A549 (cell line): ENCODE data around the gene EVI5L. TPM values are rescaled to one million over a fixed set of nuclear protein-coding genes. Genes with fewer than 3 reads are reported as not detected.

Experiments used
- ATAC-seq, 2 experiments: fragments of 200-7000 bp in 1 of 2; fragments of >200 bp in 1 of 2; cut with Nextera tagmentation in 1 of 2; cut with Tn5 transposase in 1 of 2; 3 replicates each; pipeline versions ENCODE4 v1.8.0 to v1.9.1; 2018 to 2020; ENCODE audit warnings: mild to moderate bottlenecking in 1 of 2, moderate library complexity in 1 of 2
- CTCF ChIA-PET: fragments of 300-600 bp; sonication (Branson Sonifier 250); formaldehyde crosslinking; extraction: SDS; loops from one replicate; lab custom pipeline; 2021; ENCODE audit warnings: antibody characterized with exemption, inconsistent platforms; lab: Yijun Ruan, JAX
- POLR2A ChIA-PET: fragments of 350-600 bp; formaldehyde crosslinking; extraction: SDS; loops from one replicate; lab custom pipeline; 2021; ENCODE audit warnings: antibody characterized with exemption, inconsistent platforms; lab: Yijun Ruan, JAX
- DNase-seq, 2 experiments: peaks; one replicate each; pipeline versions ENCODE4 v3.0.0 to v3.0.0-alpha.2; 2011 to 2016; ENCODE audit warnings: low read depth in 1 of 2, low spot score in 1 of 2
- FAIRE-seq: peaks from 2 replicates; lab custom pipeline; 2011; peaks lifted over from hg19 to GRCh38; lab: Jason Lieb, UNC
- H3K27ac ChIP-seq, 2 experiments: fragments of >200 bp; sonication (Bioruptor Twin); formaldehyde crosslinking; 3 replicates each; pipeline ENCODE4 v1.5.1; 2016 to 2017
- H3K4me1 ChIP-seq: fragments of >200 bp; sonication (Bioruptor Twin); formaldehyde crosslinking; 3 replicates; pipeline ENCODE4 v1.6.1; 2016
- H3K4me2 ChIP-seq: fragments of >200 bp; sonication (Bioruptor Twin); formaldehyde crosslinking; 3 replicates; pipeline ENCODE4 v1.6.1; 2016
- H3K4me3 ChIP-seq: fragments of >200 bp; sonication (Bioruptor Twin); formaldehyde crosslinking; 3 replicates; pipeline ENCODE4 v1.5.1; 2016
- H3K9me3 ChIP-seq: fragments of >200 bp; sonication (Bioruptor Twin); formaldehyde crosslinking; 3 replicates; pipeline ENCODE4 v1.6.1; 2016
- BHLHE40 ChIP-seq: IDR thresholded peaks from 2 replicates; pipeline ENCODE4 v1.6.1; 2012; ENCODE audit warnings: low read depth, low read length, inconsistent platforms
- CEBPB ChIP-seq, 2 experiments: fragments of >200 bp in 1 of 2; sonication (Bioruptor Twin) in 1 of 2; formaldehyde crosslinking in 1 of 2; IDR thresholded peaks; 2 replicates each; pipeline ENCODE4 v1.6.1; 2012 to 2016
- E2F6 ChIP-seq: IDR thresholded peaks from 2 replicates; pipeline ENCODE4 v1.6.1; 2012; ENCODE audit warnings: low read depth, borderline replicate concordance
- EHF ChIP-seq: fragments of 250-450 bp; sonication (Bioruptor Pico); IDR thresholded peaks from 2 replicates; pipeline ENCODE4 v1.5.0; 2020; ENCODE audit warnings: mild to moderate bottlenecking
- FOSB ChIP-seq: fragments of 250-450 bp; sonication (Bioruptor Pico); IDR thresholded peaks from 2 replicates; pipeline ENCODE4 v1.5.0; 2020; ENCODE audit warnings: mild to moderate bottlenecking, moderate library complexity
- FOXS1 ChIP-seq: fragments of 250-450 bp; sonication (Bioruptor Pico); IDR thresholded peaks from 2 replicates; pipeline ENCODE4 v1.5.0; 2020; ENCODE audit warnings: mild to moderate bottlenecking, moderate library complexity
- HES2 ChIP-seq: fragments of >200 bp; sonication (Bioruptor Twin); formaldehyde crosslinking; IDR thresholded peaks from 2 replicates; pipeline ENCODE4 v1.6.1; 2016
- HEYL ChIP-seq: fragments of 250-450 bp; sonication (Bioruptor Pico); IDR thresholded peaks from 2 replicates; pipeline ENCODE4 v1.8.0; 2021; ENCODE audit warnings: mild to moderate bottlenecking, moderate library complexity
- HOXA7 ChIP-seq: fragments of 250-450 bp; sonication (Bioruptor Pico); IDR thresholded peaks from 2 replicates; pipeline ENCODE4 v1.5.0; 2020; ENCODE audit warnings: mild to moderate bottlenecking, moderate library complexity
- HOXB13 ChIP-seq: fragments of 250-450 bp; sonication (Bioruptor Pico); IDR thresholded peaks from 2 replicates; pipeline ENCODE4 v1.5.0; 2020; ENCODE audit warnings: low read depth, mild to moderate bottlenecking, moderate library complexity
- HOXB5 ChIP-seq: fragments of 250-450 bp; sonication (Bioruptor Pico); IDR thresholded peaks from 2 replicates; pipeline ENCODE4 v1.5.0; 2020; ENCODE audit warnings: mild to moderate bottlenecking, moderate library complexity
- KDM1A ChIP-seq: fragments of 200-600 bp; sonication (generic); IDR thresholded peaks from 2 replicates; pipeline ENCODE4 v1.6.1; 2016; ENCODE audit warnings: low read depth, mild to moderate bottlenecking
- MAFK ChIP-seq: fragments of 450-650 bp; IDR thresholded peaks from 2 replicates; pipeline ENCODE4 v1.6.1; 2014; ENCODE audit not compliant: partially characterized antibody
- MYC ChIP-seq: IDR thresholded peaks from 2 replicates; pipeline ENCODE4 v1.6.1; 2012; ENCODE audit warnings: mild to moderate bottlenecking, inconsistent platforms, low read length, improper control_type of control experiment, borderline replicate concordance
- NFE2L2 ChIP-seq: fragments of 150-350 bp; conservative IDR thresholded peaks from 2 replicates; pipeline ENCODE4 v1.6.1; 2014; ENCODE audit warnings: low read length
- NPAS2 ChIP-seq: fragments of 250-450 bp; sonication (Bioruptor Pico); IDR thresholded peaks from 2 replicates; pipeline ENCODE4 v1.8.0; 2022; ENCODE audit warnings: mild to moderate bottlenecking, moderate library complexity, borderline replicate concordance
- NR3C1 ChIP-seq: fragments of >200 bp; sonication (Bioruptor Twin); formaldehyde crosslinking; IDR thresholded peaks from 3 replicates; pipeline ENCODE4 v1.6.1; 2017
- PHF8 ChIP-seq: fragments of 200-600 bp; sonication (generic); IDR thresholded peaks from 2 replicates; pipeline ENCODE4 v1.6.1; 2016; ENCODE audit warnings: low read depth, mild to moderate bottlenecking, antibody characterized with exemption, moderate library complexity, borderline replicate concordance
- POLR2A ChIP-seq: IDR thresholded peaks from 2 replicates; pipeline ENCODE4 v1.6.1; 2012; ENCODE audit warnings: mild to moderate bottlenecking, low read length
- RARB ChIP-seq: fragments of 250-450 bp; sonication (Bioruptor Pico); IDR thresholded peaks from 2 replicates; pipeline ENCODE4 v1.8.0; 2021; ENCODE audit warnings: mild to moderate bottlenecking, moderate library complexity
- RCOR1 ChIP-seq: fragments of 150-350 bp; IDR thresholded peaks from 2 replicates; pipeline ENCODE4 v1.6.1; 2014; ENCODE audit warnings: antibody characterized with exemption, low read length, low read depth
- SMC3 ChIP-seq: fragments of >200 bp; sonication (Bioruptor Twin); formaldehyde crosslinking; IDR thresholded peaks from 3 replicates; pipeline ENCODE4 v1.6.1; 2018; ENCODE audit warnings: inconsistent platforms
- SREBF2 ChIP-seq: fragments of 450-650 bp; IDR thresholded peaks from 2 replicates; pipeline ENCODE4 v1.6.1; 2014; ENCODE audit warnings: mild to moderate bottlenecking, moderate library complexity
- TP53 ChIP-seq: fragments of 250-450 bp; sonication (Bioruptor Pico); IDR thresholded peaks from 2 replicates; pipeline ENCODE4 v1.5.0; 2021; ENCODE audit warnings: mild to moderate bottlenecking, moderate library complexity
- USF2 ChIP-seq: fragments of 450-650 bp; IDR thresholded peaks from 2 replicates; pipeline ENCODE4 v1.6.1; 2014; ENCODE audit warnings: antibody characterized with exemption
- ZFP36 ChIP-seq: fragments of 450-650 bp; IDR thresholded peaks from 2 replicates; pipeline ENCODE4 v1.6.1; 2014; ENCODE audit warnings: borderline replicate concordance; ENCODE audit not compliant: partially characterized antibody
- WGBS: methylation state at CpG from one replicate; pipeline ENCODE4 v1.1.6; 2017; ENCODE audit errors: missing lambda C conversion rate; 5-methylcytosine and 5-hydroxymethylcytosine counted together
- polyA plus RNA-seq, 4 experiments: library from polyadenylated mRNA; depleted of rRNA in 3 of 4; stranded (reverse); fragments of >200 nt; fragmentation: RNase III in 1 of 4; extraction: RNeasy Plus Mini Kit Qiagen cat#74134 plus additional on column Dnase treatment in 1 of 4; gene quantifications; 2 replicates in 3 of 4; 3 replicates in 1 of 4; pipeline ENCODE4 v1.2.3, GENCODE V29; 2011 to 2017
- TF ChIP-seq, protein P1 (sequence below): fragments of 250-450 bp; sonication (Bioruptor Pico); IDR thresholded peaks from 2 replicates; pipeline ENCODE4 v1.5.0; 2021; ENCODE audit warnings: mild to moderate bottlenecking, moderate library complexity, borderline replicate concordance
- TF ChIP-seq, protein P2 (sequence below): IDR thresholded peaks from 2 replicates; pipeline ENCODE4 v1.6.1; 2012
- TF ChIP-seq, protein P3 (sequence below): fragments of 250-450 bp; sonication (Bioruptor Pico); IDR thresholded peaks from 2 replicates; pipeline ENCODE4 v1.5.0; 2020; ENCODE audit warnings: low read depth, mild to moderate bottlenecking, moderate library complexity

The EVI5L gene
- polyA plus RNA-seq, 2 of the 4 experiments (the other 2 are of a cell fraction) = 1.2 to 1.8 TPM

GRCh38 chr19:7819337-7819736 is 10.7 kb upstream of the EVI5L start:
- Histone ChIP-seq H3K4me2 (no peak overlapping the region), H3K4me1 (no peaks in the 10 kb centered on the region), H3K4me3 (no peak overlapping the region), H3K27ac (no peak overlapping the region), H3K9me3 (no peaks in the 10 kb centered on the region)
- ATAC-seq (no peak), FAIRE-seq (no peak), DNase-seq (no peak)
- POLR2A ChIA-PET = no interaction called here
- TF ChIP-seq MAFK = no peak
- TF ChIP-seq HOXA7 (CRISPR knock-in tag) = no peak
- no peak for TF ChIP-seq CEBPB (IDR thresholded peaks at IDR 0.05)
- no peak for TF ChIP-seq HEYL (CRISPR knock-in tag)
- 24% methylated on average over 2 of the region's 2 CpGs for WGBS
- CTCF ChIA-PET = interaction anchor here (1.3 kb wide), 1 partner anchor 12 kb away, joined by 6 read pairs; no protein-coding TSS in a partner anchor

- Histone ChIP-seq H3K9me3 (no peaks in the 10 kb centered on the region), H3K4me2 (no peak overlapping the region), H3K27ac (no peak overlapping the region), H3K4me1 (no peaks in the 10 kb centered on the region)
- ATAC-seq = no peak
- CTCF ChIA-PET = interaction anchor here (1.2 to 2.2 kb wide), 3 partner anchors 9 to 139 kb away, joined by 3 to 7 read pairs (median 5); partner anchors contain the start of gene TRAPPC5
- POLR2A ChIA-PET = no interaction called here
- TF ChIP-seq E2F6 = no peak
- TF ChIP-seq MYC = no peak
- no peak for TF ChIP-seq NFE2L2
- TF ChIP-seq USF2 = no peak
- TF ChIP-seq FOXS1 (CRISPR knock-in tag) = no peak
- no peak for TF ChIP-seq POLR2A
- no peak for TF ChIP-seq SREBF2
- no peak for TF ChIP-seq HOXB5 (CRISPR knock-in tag)
- TF ChIP-seq TP53 = no peak
- TF ChIP-seq HOXA7 (CRISPR knock-in tag) = no peak
- TF ChIP-seq BHLHE40 = no peak
- no peak for TF ChIP-seq SMC3
- no peak for TF ChIP-seq HOXB13 (CRISPR knock-in tag)
- no peak for TF ChIP-seq EHF
- TF ChIP-seq ZFP36 = no peak
- no peak for TF ChIP-seq NPAS2 (CRISPR knock-in tag)
- no peak for TF ChIP-seq RCOR1
- TF ChIP-seq PHF8 = no peak
- TF ChIP-seq, all 56 proteins: peak for 0
- H3K4me3 ChIP-seq = no peak overlapping the region
- WGBS = 36% methylated on average over 3 of the region's 3 CpGs
- FAIRE-seq (no peak), DNase-seq (no peak)
Observed at GRCh38 chr19:7820588-7820987, 9.4 kb upstream of the EVI5L start.

GRCh38 chr19:7822910-7823515 is 7.0 kb upstream of the EVI5L start:
- Histone ChIP-seq H3K4me1 (no peaks in the 10 kb centered on the region), H3K9me3 (no peaks in the 10 kb centered on the region), H3K4me2 (no peak overlapping the region), H3K4me3 (no peak overlapping the region), H3K27ac (no peak overlapping the region)
- WGBS = 66% methylated on average over 4 of the region's 4 CpGs
- DNase-seq (no peak), ATAC-seq (no peak), FAIRE-seq (no peak)
- POLR2A ChIA-PET = no interaction called here
- TF ChIP-seq HES2 (no peak), KDM1A (no peak), NR3C1 (no peak), HEYL (CRISPR knock-in tag) (no peak), HOXB13 (CRISPR knock-in tag) (no peak), FOSB (CRISPR knock-in tag) (no peak), RARB (CRISPR knock-in tag) (no peak)
- TF ChIP-seq, protein P1, sequence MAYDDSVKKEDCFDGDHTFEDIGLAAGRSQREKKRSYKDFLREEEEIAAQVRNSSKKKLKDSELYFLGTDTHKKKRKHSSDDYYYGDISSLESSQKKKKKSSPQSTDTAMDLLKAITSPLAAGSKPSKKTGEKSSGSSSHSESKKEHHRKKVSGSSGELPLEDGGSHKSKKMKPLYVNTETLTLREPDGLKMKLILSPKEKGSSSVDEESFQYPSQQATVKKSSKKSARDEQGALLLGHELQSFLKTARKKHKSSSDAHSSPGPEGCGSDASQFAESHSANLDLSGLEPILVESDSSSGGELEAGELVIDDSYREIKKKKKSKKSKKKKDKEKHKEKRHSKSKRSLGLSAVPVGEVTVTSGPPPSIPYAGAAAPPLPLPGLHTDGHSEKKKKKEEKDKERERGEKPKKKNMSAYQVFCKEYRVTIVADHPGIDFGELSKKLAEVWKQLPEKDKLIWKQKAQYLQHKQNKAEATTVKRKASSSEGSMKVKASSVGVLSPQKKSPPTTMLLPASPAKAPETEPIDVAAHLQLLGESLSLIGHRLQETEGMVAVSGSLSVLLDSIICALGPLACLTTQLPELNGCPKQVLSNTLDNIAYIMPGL (CRISPR knock-in tag) = no peak
- TF ChIP-seq, protein P2, sequence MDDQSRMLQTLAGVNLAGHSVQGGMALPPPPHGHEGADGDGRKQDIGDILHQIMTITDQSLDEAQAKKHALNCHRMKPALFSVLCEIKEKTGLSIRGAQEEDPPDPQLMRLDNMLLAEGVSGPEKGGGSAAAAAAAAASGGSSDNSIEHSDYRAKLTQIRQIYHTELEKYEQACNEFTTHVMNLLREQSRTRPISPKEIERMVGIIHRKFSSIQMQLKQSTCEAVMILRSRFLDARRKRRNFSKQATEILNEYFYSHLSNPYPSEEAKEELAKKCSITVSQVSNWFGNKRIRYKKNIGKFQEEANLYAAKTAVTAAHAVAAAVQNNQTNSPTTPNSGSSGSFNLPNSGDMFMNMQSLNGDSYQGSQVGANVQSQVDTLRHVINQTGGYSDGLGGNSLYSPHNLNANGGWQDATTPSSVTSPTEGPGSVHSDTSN = no peak
- TF ChIP-seq, protein P3, sequence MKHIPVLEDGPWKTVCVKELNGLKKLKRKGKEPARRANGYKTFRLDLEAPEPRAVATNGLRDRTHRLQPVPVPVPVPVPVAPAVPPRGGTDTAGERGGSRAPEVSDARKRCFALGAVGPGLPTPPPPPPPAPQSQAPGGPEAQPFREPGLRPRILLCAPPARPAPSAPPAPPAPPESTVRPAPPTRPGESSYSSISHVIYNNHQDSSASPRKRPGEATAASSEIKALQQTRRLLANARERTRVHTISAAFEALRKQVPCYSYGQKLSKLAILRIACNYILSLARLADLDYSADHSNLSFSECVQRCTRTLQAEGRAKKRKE (CRISPR knock-in tag) = no peak
- CTCF ChIA-PET = no interaction called here
